Measurements from ENCODE around the gene PHYH.

GRCh38 chr10:13298748-13299436 is 972 bp downstream of the PHYH start:
- TF ChIP-seq POLR2A (IDR thresholded peaks at IDR 0.05; ENCODE audit: low read depth, low read length), result no peak
- no peak for TF ChIP-seq POLR2AphosphoS5 (IDR thresholded peaks at IDR 0.05; ENCODE audit: low read depth, low read length)
- no peak for TF ChIP-seq TAF1 (IDR thresholded peaks at IDR 0.05; ENCODE audit: borderline replicate concordance, low read depth, low read length)

Measured in GM12892 (cell line).